ENCODE data around the gene FSTL4.

DNA sequence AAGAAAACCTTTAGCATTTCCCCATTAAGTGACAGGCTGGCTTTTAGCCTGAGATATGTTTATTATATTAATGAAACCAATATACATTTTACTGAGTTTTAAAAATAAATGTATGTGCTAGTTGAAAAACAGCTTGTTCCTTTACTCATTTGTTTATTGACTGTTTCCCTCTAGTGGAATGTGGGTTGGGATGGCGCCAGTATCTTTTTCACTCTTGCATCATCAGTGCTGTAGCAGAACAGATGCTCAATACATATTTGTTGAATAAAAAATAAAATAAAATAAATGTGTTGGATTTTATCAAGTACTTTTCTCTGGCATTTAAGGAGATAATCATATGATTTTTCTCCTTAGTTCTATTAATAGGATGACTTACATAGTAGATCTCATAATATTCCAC lies 43.0 kb downstream of the FSTL4 start:
- no peak for TF ChIP-seq POLR2A (IDR thresholded peaks at IDR 0.05)
- TF ChIP-seq, protein P1, sequence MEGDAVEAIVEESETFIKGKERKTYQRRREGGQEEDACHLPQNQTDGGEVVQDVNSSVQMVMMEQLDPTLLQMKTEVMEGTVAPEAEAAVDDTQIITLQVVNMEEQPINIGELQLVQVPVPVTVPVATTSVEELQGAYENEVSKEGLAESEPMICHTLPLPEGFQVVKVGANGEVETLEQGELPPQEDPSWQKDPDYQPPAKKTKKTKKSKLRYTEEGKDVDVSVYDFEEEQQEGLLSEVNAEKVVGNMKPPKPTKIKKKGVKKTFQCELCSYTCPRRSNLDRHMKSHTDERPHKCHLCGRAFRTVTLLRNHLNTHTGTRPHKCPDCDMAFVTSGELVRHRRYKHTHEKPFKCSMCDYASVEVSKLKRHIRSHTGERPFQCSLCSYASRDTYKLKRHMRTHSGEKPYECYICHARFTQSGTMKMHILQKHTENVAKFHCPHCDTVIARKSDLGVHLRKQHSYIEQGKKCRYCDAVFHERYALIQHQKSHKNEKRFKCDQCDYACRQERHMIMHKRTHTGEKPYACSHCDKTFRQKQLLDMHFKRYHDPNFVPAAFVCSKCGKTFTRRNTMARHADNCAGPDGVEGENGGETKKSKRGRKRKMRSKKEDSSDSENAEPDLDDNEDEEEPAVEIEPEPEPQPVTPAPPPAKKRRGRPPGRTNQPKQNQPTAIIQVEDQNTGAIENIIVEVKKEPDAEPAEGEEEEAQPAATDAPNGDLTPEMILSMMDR (IDR thresholded peaks at IDR 0.05), result no peak

Measured in uterus (tissue), 2 donors.